ENCODE measurements around the gene ST3GAL3. TPM values are rescaled to one million over a fixed set of nuclear protein-coding genes. Genes with fewer than 3 reads are reported as not detected.
A peak's percentile ranks its signal among the peaks of the same experiment; 100 is the strongest.

The ST3GAL3 gene
- total RNA-seq, 4 donors from 2014 or later: 30.2 to 41.4 (median 33.2) TPM

DNA sequence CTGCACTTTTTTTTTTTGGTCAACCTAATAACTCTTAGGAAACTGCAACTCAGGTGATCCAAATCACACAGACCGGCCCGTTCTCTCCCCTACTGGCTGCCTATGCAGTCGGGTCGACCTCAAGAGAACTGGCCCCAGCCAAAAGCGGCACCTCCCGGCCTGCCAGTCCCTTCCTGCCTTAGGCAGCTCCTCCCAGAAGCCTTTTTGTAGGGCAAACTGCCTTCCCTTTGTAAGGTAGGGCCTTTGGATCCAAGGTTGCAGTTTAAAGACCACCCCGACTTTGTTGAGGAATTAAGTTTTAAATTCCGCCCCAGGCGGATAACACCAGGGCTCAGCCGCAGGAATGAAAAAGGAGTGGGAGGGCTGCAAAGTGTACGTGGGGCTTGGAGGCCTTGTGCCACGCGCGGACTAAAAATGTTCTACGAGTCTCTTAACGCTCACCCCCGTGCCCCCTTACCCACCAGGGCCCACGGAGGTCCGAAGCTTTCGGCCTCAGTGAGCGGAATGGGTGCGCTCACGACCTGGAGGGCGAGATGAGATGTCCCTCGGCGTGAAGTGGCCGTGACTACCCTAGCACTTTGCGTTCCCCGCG lies 642 bp upstream of the ST3GAL3 start:
- H3K9me3 ChIP-seq: no peaks in the 10 kb centered on the region
- TF ChIP-seq POLR2A (IDR thresholded peaks at IDR 0.05) (no peak), EP300 (IDR thresholded peaks at IDR 0.05) (no peak)
- H3K4me1 ChIP-seq: peaks cover 0 to 48% (median 14%) of the 10 kb centered on the region in 3 donors
- H3K4me3 ChIP-seq: peak overlapping the region; percentile 95 to 98
- peaks cover 0 to 53% of the 10 kb centered on the region in 2 donors for H3K36me3 ChIP-seq
- H3K27ac ChIP-seq: peak overlapping the region in 3 of 4 donors; percentile 89 to 96 (median 95)
- WGBS, 2 donors (ENCODE audit: low coverage in 1 of 2): 4% methylated on average over 10 of the region's 30 CpGs; no CpG with 5 or more reads in 1 of the 2 donors
- ATAC-seq: peak; percentile 2
- no peaks in the 10 kb centered on the region for H3K27me3 ChIP-seq

DNA sequence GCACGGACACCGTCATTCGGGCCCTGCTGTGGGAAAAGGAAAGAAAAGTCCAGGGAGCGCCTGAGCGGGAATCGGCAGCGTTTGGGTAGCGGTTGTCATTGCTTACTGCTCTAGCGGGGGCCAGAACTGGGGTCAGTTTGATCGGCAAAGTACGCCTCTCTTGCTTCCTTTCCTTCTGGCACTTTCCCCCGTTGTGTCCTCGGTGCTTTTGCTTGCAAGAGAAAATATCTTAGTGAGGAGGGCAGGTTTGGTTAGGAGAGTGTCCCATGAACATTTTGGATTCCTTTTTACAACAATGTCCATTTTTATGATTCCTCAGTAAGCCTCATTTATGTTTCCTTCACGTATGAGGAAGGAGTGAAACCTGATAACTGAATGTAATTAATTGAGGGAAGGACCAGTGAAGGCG lies 670 bp downstream of the ST3GAL3 start:
- 0 to 3% methylated on average over 5 to 6 of the region's 15 CpGs for WGBS, 2 donors (ENCODE audit: low coverage in 1 of 2)
- Histone ChIP-seq H3K4me1 (peaks cover 0 to 53% (median 14%) of the 10 kb centered on the region in 3 donors), H3K27me3 (no peaks in the 10 kb centered on the region), H3K27ac (peak overlapping the region; percentile 67 to 96 (median 92)), H3K36me3 (peaks cover 0 to 40% of the 10 kb centered on the region in 2 donors), H3K9me3 (no peaks in the 10 kb centered on the region), H3K4me3 (peak overlapping the region; percentile 95 to 98)
- ATAC-seq: no peak
- peak; percentile 53 for TF ChIP-seq POLR2AphosphoS5 (IDR thresholded peaks at IDR 0.05)
- no peak for TF ChIP-seq EP300 (IDR thresholded peaks at IDR 0.05)

- H3K4me1 ChIP-seq: peaks cover 0 to 60% (median 14%) of the 10 kb centered on the region in 3 donors
- no peaks in the 10 kb centered on the region for H3K9me3 ChIP-seq
- H3K36me3 ChIP-seq: peaks cover 0 to 12% of the 10 kb centered on the region in 2 donors
- no peaks in the 10 kb centered on the region for H3K27me3 ChIP-seq
- no peak overlapping the region for H3K4me3 ChIP-seq
- no peak for TF ChIP-seq EP300 (IDR thresholded peaks at IDR 0.05)
- TF ChIP-seq POLR2AphosphoS5 (IDR thresholded peaks at IDR 0.05): no peak
- TF ChIP-seq POLR2A (IDR thresholded peaks at IDR 0.05): no peak
- TF ChIP-seq, protein P1, sequence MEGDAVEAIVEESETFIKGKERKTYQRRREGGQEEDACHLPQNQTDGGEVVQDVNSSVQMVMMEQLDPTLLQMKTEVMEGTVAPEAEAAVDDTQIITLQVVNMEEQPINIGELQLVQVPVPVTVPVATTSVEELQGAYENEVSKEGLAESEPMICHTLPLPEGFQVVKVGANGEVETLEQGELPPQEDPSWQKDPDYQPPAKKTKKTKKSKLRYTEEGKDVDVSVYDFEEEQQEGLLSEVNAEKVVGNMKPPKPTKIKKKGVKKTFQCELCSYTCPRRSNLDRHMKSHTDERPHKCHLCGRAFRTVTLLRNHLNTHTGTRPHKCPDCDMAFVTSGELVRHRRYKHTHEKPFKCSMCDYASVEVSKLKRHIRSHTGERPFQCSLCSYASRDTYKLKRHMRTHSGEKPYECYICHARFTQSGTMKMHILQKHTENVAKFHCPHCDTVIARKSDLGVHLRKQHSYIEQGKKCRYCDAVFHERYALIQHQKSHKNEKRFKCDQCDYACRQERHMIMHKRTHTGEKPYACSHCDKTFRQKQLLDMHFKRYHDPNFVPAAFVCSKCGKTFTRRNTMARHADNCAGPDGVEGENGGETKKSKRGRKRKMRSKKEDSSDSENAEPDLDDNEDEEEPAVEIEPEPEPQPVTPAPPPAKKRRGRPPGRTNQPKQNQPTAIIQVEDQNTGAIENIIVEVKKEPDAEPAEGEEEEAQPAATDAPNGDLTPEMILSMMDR (IDR thresholded peaks at IDR 0.05): no peak
- peak overlapping the region in 3 of 4 donors; percentile 1 to 25 (median 2) for H3K27ac ChIP-seq
- WGBS, 2 donors (ENCODE audit: low coverage in 1 of 2): 79 to 80% methylated on average over 1 to 2 of the region's 2 CpGs
- no peak for ATAC-seq
Measured at GRCh38 chr1:43711049-43711448, 3.7 kb downstream of the ST3GAL3 start.

DNA sequence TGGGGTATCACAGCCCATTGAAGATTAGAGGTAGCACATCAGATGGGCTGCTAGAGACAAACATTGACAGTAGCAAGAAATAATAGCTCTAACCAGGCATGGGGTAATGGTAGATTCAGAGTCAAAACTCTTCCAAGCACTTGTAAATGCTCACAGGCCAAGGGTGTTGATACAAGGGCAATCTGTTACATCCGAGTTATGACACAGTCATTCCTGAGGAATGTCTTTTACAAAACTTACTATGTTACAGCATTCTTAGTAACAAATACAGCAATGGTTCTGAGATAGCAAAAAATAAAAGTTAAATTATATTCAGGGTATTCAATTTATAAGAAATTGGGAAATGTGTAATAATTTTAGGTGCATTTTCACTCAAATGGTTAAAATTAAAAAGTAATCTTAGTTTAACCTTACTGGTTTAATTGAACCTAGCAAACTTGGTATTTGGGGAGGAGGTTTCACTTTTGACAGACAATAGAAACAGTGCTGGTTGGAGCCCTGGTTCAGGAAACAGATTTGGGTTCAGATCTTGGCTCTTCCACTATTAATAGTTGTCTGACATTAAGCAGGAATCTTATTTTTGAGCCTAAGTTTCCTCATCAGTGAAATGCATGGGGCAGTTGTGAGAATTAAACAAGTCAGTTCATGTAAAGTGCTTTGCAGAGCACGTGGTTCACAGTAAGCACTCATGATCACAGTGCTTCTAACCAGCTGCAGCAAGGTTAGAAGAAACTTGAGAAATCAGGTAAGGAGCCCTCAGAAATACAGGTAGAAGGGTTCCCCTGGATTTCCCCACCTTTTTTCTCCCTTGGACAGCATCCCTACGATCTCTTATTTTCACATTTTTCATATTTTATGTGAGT lies 4.4 kb downstream of the ST3GAL3 start:
- 58 to 60% methylated on average over 3 of the region's 3 CpGs for WGBS, 2 donors (ENCODE audit: low coverage in 1 of 2)
- TF ChIP-seq, protein P1 (IDR thresholded peaks at IDR 0.05): no peak
- no peak for TF ChIP-seq POLR2A (IDR thresholded peaks at IDR 0.05)
- TF ChIP-seq EP300 (IDR thresholded peaks at IDR 0.05): no peak
- no peak for TF ChIP-seq POLR2AphosphoS5 (IDR thresholded peaks at IDR 0.05)
- no peak overlapping the region for H3K4me3 ChIP-seq

GRCh38 chr1:43716559-43717281 lies 9.4 kb downstream of the ST3GAL3 start:
- 70% methylated on average over 14 to 15 of the region's 15 CpGs for WGBS, 2 donors (ENCODE audit: low coverage in 1 of 2)
- H3K27ac ChIP-seq: peak overlapping the region in 1 of 4 donors; percentile 60

More for the DNA sequence above, 4.4 kb downstream of the ST3GAL3 start:
- no peak for ATAC-seq
- Histone ChIP-seq H3K27me3 (no peaks in the 10 kb centered on the region), H3K27ac (peak overlapping the region in 3 of 4 donors; percentile 1 to 25 (median 2)), H3K4me1 (peaks cover 0 to 60% (median 10%) of the 10 kb centered on the region in 3 donors), H3K9me3 (no peaks in the 10 kb centered on the region), H3K36me3 (peaks cover 0 to 12% of the 10 kb centered on the region in 2 donors)

More at GRCh38 chr1:43716559-43717281, 9.4 kb downstream of the ST3GAL3 start:
- ATAC-seq: no peak
- Histone ChIP-seq H3K27me3 (no peaks in the 10 kb centered on the region), H3K4me1 (peaks cover 0 to 54% (median 0%) of the 10 kb centered on the region in 3 donors), H3K36me3 (no peaks in the 10 kb centered on the region), H3K4me3 (no peak overlapping the region), H3K9me3 (no peaks in the 10 kb centered on the region)
- no peak for TF ChIP-seq POLR2AphosphoS5 (IDR thresholded peaks at IDR 0.05)
- TF ChIP-seq, protein P1 (IDR thresholded peaks at IDR 0.05): no peak
- no peak for TF ChIP-seq POLR2A (IDR thresholded peaks at IDR 0.05)
- no peak for TF ChIP-seq EP300 (IDR thresholded peaks at IDR 0.05)
